ENCODE measurements around the gene MLF2. TPM values are rescaled to one million over a fixed set of nuclear protein-coding genes. Genes with fewer than 3 reads are reported as not detected.

Gene MLF2
- total RNA-seq, 1 experiment from 2014 or later: 244 TPM

DNA sequence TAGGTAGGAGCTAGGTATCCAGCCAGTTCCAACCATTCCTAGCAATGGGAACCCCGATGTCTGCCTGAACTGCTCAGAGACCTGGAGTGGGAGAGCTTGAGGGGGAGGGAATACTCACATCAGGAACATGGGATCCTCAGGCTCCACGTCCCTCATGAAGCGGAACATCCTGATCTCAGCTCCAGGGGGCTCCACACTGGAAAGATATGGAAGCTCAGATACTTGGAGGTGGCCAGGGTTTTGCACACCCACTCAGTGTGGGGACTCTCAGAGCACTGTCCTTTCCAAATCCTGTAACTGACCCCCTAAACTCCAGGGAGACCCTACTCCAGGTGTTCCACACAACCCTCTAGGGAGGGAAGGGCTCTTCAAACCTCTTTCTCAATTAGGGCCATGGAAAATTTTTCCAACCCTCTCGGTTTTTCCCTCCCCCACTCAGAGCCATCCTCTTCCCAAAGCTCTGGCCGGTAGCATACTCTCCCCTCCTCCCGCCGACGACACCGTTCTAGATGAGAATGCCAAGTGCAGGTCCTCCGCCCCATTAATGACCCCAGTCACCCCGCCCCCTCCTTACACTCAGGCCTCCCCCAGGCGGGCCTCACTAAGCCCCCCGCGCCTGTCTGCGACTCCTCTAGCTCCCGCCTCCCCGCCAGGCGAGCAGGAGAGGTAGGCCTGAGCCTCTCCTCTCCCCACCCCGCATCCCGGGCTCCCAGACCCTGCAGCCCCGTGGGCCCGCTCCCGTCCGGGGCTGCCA is 597 bp downstream of the MLF2 start:
- Mint-ChIP-seq H3K4me3 (peak overlapping the region; percentile 91 to 98), H3K4me1 (peaks cover 21 to 26% of the 10 kb centered on the region in 2 experiments), H3K27me3 (ENCODE audit: low read depth) (no peaks in the 10 kb centered on the region), H3K9me3 (no peaks in the 10 kb centered on the region), H3K36me3 (ENCODE audit: insufficient read depth in 1 of 3, low read depth in 3 of 3) (peaks cover 39 to 50% (median 49%) of the 10 kb centered on the region in 3 experiments; a peak in 6 of 7 replicates), H3K27ac (peak overlapping the region; percentile 86 to 99 (median 92))
- H2BK12ac ChIP-seq (ENCODE audit: insufficient read length, low read depth, low read length): no peak overlapping the region
- no peak overlapping the region for H2BK20ac ChIP-seq (ENCODE audit: low read depth, low read length, poor library complexity, severe bottlenecking)
- no peak overlapping the region for H2AK5ac ChIP-seq (ENCODE audit: insufficient read length, low read length)
- no peaks in the 10 kb centered on the region for H4K20me1 ChIP-seq (ENCODE audit: control insufficient read depth, insufficient read depth, insufficient read length)
- H3K4me2 ChIP-seq (ENCODE audit: insufficient read depth, insufficient read length, low read length): peak overlapping the region; percentile 94
- H2BK120ac ChIP-seq (ENCODE audit: low read depth, low read length, poor library complexity, severe bottlenecking): no peak overlapping the region
- H3K4ac ChIP-seq (ENCODE audit: low read depth, low read length): no peak overlapping the region; the same call in 1 of the 2 replicates
- no peak overlapping the region for H4K5ac ChIP-seq (ENCODE audit: insufficient read length, low read depth, low read length)
- H3K14ac ChIP-seq (ENCODE audit: insufficient read depth, low read length): peak overlapping the region; percentile 90
- H2BK5ac ChIP-seq (ENCODE audit: insufficient read length, low read length): no peak overlapping the region
- H3T11ph ChIP-seq (ENCODE audit: low read length): no peak overlapping the region
- H3K4me1 ChIP-seq (ENCODE audit: insufficient read depth, low read length): peaks cover 6% of the 10 kb centered on the region; the same call in 1 of the 2 replicates
- H3K23me2 ChIP-seq (ENCODE audit: insufficient read length, low read depth, low read length, poor library complexity, severe bottlenecking): peaks cover 3% of the 10 kb centered on the region
- no peak overlapping the region for H4K8ac ChIP-seq (replicated peaks; ENCODE audit: insufficient read length, low read depth, low read length)
- H3K79me1 ChIP-seq (ENCODE audit: insufficient read depth, low read depth, low read length, poor library complexity, severe bottlenecking): peaks cover 8% of the 10 kb centered on the region
- H2BK15ac ChIP-seq (ENCODE audit: low read depth, low read length): no peak overlapping the region
- no peaks in the 10 kb centered on the region for H3K9me3 ChIP-seq (ENCODE audit: control insufficient read depth, low read depth, low read length)
- H3K27me3 ChIP-seq (ENCODE audit: insufficient read depth, low read length): no peaks in the 10 kb centered on the region
- no peak overlapping the region for H4K91ac ChIP-seq (ENCODE audit: insufficient read length, low read depth, low read length)
- H2AFZ ChIP-seq (ENCODE audit: low read length): no peak overlapping the region
- no peak overlapping the region for H3K23ac ChIP-seq (ENCODE audit: insufficient read length, low read depth, low read length)
- no peak overlapping the region for H3K27ac ChIP-seq (ENCODE audit: insufficient read length, low read depth, low read length)
- no CpG with 5 or more reads among the region's 24 CpGs for WGBS (ENCODE audit: extremely low coverage, insufficient read length, low lambda C conversion rate)
- peak overlapping the region; percentile 92 for H3K18ac ChIP-seq (ENCODE audit: insufficient read length, low read depth, low read length)
- TF ChIP-seq, protein P1, sequence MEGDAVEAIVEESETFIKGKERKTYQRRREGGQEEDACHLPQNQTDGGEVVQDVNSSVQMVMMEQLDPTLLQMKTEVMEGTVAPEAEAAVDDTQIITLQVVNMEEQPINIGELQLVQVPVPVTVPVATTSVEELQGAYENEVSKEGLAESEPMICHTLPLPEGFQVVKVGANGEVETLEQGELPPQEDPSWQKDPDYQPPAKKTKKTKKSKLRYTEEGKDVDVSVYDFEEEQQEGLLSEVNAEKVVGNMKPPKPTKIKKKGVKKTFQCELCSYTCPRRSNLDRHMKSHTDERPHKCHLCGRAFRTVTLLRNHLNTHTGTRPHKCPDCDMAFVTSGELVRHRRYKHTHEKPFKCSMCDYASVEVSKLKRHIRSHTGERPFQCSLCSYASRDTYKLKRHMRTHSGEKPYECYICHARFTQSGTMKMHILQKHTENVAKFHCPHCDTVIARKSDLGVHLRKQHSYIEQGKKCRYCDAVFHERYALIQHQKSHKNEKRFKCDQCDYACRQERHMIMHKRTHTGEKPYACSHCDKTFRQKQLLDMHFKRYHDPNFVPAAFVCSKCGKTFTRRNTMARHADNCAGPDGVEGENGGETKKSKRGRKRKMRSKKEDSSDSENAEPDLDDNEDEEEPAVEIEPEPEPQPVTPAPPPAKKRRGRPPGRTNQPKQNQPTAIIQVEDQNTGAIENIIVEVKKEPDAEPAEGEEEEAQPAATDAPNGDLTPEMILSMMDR (conservative IDR thresholded peaks at IDR 0.05): peak; percentile 42; the same call in 2 of the 3 replicates
- peak; percentile 68 for DNase-seq
- peak overlapping the region; percentile 91 for H3K9ac ChIP-seq (ENCODE audit: extremely low read depth, insufficient read length, low read length)
- peaks cover 4% of the 10 kb centered on the region for H3K79me2 ChIP-seq (ENCODE audit: insufficient read depth, low read length)
- H3K56ac ChIP-seq (ENCODE audit: insufficient read length, low read depth, low read length): no peak overlapping the region

Measured in H9 (cell line).